DLD1 (cell line): ENCODE results near the gene FYB1.

ENCODE experiments used
- in situ Hi-C: cut with HindIII; loops from 2 replicates; pipeline ENCODE4 v1.10.0; 2017; ENCODE audit warnings: low sequenced_read_pairs

Gene FYB1

GRCh38 chr5:39121922-39122321, 97.4 kb downstream of the FYB1 start:
- in situ Hi-C loops, result no loop called here

GRCh38 chr5:39121315-39121714, 98.0 kb downstream of the FYB1 start:
- in situ Hi-C loops, result no loop called here

GRCh38 chr5:39120052-39120420, 99.3 kb downstream of the FYB1 start:
- in situ Hi-C loops, result no loop called here

GRCh38 chr5:39119404-39120051, 99.8 kb downstream of the FYB1 start:
- in situ Hi-C loops, result no loop called here

GRCh38 chr5:39118638-39119037, 100.7 kb downstream of the FYB1 start:
- in situ Hi-C loops, result no loop called here

- in situ Hi-C loops, result no loop called here
Observed at GRCh38 chr5:39117401-39117800, 102.0 kb downstream of the FYB1 start.

GRCh38 chr5:39116344-39117170, 102.8 kb downstream of the FYB1 start:
- in situ Hi-C loops, result no loop called here

- in situ Hi-C loops, result no loop called here
Observed at GRCh38 chr5:39115644-39116343, 103.6 kb downstream of the FYB1 start.

- in situ Hi-C loops, result no loop called here
Observed at GRCh38 chr5:39114155-39114554, 105.2 kb downstream of the FYB1 start.

GRCh38 chr5:39113354-39113953, 105.9 kb downstream of the FYB1 start:
- in situ Hi-C loops, result no loop called here

- in situ Hi-C loops, result no loop called here
Observed at GRCh38 chr5:39109606-39110005, 109.8 kb downstream of the FYB1 start.

- in situ Hi-C loops, result no loop called here
Observed at GRCh38 chr5:39108987-39109386, 110.4 kb downstream of the FYB1 start.

GRCh38 chr5:39107350-39107749, 112.0 kb downstream of the FYB1 start:
- in situ Hi-C loops, result no loop called here

GRCh38 chr5:39106322-39106721, 113.0 kb downstream of the FYB1 start:
- in situ Hi-C loops, result no loop called here

GRCh38 chr5:39104221-39104620, 115.1 kb downstream of the FYB1 start:
- in situ Hi-C loops, result no loop called here

GRCh38 chr5:39102684-39103155, 116.6 kb downstream of the FYB1 start:
- in situ Hi-C loops, result no loop called here

- in situ Hi-C loops, result no loop called here
Observed at GRCh38 chr5:39100851-39101396, 118.4 kb downstream of the FYB1 start.

GRCh38 chr5:39100301-39100850, 119.0 kb downstream of the FYB1 start:
- in situ Hi-C loops, result no loop called here

GRCh38 chr5:39099831-39100230, 119.5 kb downstream of the FYB1 start:
- in situ Hi-C loops, result no loop called here

GRCh38 chr5:39093352-39093751, 126.0 kb downstream of the FYB1 start:
- in situ Hi-C loops, result no loop called here
